Activated B cell treated with CpG ODN at 0.5 μM for 24 hours (primary cell): ENCODE results near the gene GTF2H4. TPM values are rescaled to one million over a fixed set of nuclear protein-coding genes. Genes with fewer than 3 reads are reported as not detected.
"Not testable (repeated sequence)": the region's sequence is repeated elsewhere in the genome, so short reads cannot be mapped to it uniquely, and the experiment has no call there.

Experiments
- ATAC-seq: fragments of 200-7000 bp; cut with Tn5 transposase; one replicate; pipeline ENCODE4 v1.10.0; 2021; ENCODE audit warnings: low read depth, mild to moderate bottlenecking, moderate library complexity
- CTCF ChIA-PET: fragments of 350-600 bp; sonication (Branson Sonifier 250); formaldehyde crosslinking; loops from one replicate; lab custom pipeline; 2021; ENCODE audit warnings: antibody characterized with exemption; lab: Charles Lee
- POLR2A ChIA-PET: fragments of 350-600 bp; sonication (Branson Sonifier 250); formaldehyde crosslinking; loops from one replicate; lab custom pipeline; 2021; ENCODE audit warnings: antibody characterized with exemption; lab: Charles Lee
- DNase-seq: peaks from one replicate; pipeline ENCODE4 v3.0.0; 2022
- H3K27ac Mint-ChIP-seq: one replicate; pipeline ENCODE4 v1.8.0; 2020; ENCODE audit warnings: mixed read lengths
- H3K27me3 Mint-ChIP-seq: one replicate; pipeline ENCODE4 v1.8.0; 2021; ENCODE audit warnings: mixed read lengths
- H3K36me3 Mint-ChIP-seq: one replicate; pipeline ENCODE4 v1.8.0; 2021; ENCODE audit warnings: low read depth, mixed read lengths
- H3K4me1 Mint-ChIP-seq: one replicate; pipeline ENCODE4 v1.8.0; 2021; ENCODE audit warnings: mixed read lengths
- H3K4me3 Mint-ChIP-seq: one replicate; pipeline ENCODE4 v1.8.0; 2020; ENCODE audit warnings: mild to moderate bottlenecking, mixed read lengths
- H3K9me3 Mint-ChIP-seq: one replicate; pipeline ENCODE4 v1.8.0; 2020; ENCODE audit warnings: mixed read lengths
- intact Hi-C: fragments of 100-400 bp; cut with micrococcal nuclease; formaldehyde crosslinking; loops from one replicate; pipeline ENCODE4 v1.15.1; 2024
- total RNA-seq: library from RNA; stranded (reverse); gene quantifications from 2 replicates; pipeline ENCODE4 v1.2.3, GENCODE V29; 2022
- TF ChIP-seq, protein P1 (sequence below): fragments of 200-600 bp; IDR thresholded peaks from one replicate; pipeline ENCODE4 v1.8.0; 2022; ENCODE audit warnings: antibody characterized with exemption, mild to moderate bottlenecking

GTF2H4 gene
- total RNA-seq, 1 donor from 2014 or later, result 42.3 TPM

GRCh38 chr6:30870546-30870945 is 37.5 kb upstream of the GTF2H4 start:
- ChIA-PET CTCF (no interaction called here), POLR2A (no interaction called here)
- DNase-seq (no peak), ATAC-seq (no peak)
- Mint-ChIP-seq H3K36me3 (peaks cover 10% of the 10 kb centered on the region), H3K27ac (no peak overlapping the region), H3K4me3 (no peak overlapping the region), H3K9me3 (peaks cover 24% of the 10 kb centered on the region), H3K4me1 (no peaks in the 10 kb centered on the region), H3K27me3 (no peaks in the 10 kb centered on the region)
- TF ChIP-seq, protein P1, sequence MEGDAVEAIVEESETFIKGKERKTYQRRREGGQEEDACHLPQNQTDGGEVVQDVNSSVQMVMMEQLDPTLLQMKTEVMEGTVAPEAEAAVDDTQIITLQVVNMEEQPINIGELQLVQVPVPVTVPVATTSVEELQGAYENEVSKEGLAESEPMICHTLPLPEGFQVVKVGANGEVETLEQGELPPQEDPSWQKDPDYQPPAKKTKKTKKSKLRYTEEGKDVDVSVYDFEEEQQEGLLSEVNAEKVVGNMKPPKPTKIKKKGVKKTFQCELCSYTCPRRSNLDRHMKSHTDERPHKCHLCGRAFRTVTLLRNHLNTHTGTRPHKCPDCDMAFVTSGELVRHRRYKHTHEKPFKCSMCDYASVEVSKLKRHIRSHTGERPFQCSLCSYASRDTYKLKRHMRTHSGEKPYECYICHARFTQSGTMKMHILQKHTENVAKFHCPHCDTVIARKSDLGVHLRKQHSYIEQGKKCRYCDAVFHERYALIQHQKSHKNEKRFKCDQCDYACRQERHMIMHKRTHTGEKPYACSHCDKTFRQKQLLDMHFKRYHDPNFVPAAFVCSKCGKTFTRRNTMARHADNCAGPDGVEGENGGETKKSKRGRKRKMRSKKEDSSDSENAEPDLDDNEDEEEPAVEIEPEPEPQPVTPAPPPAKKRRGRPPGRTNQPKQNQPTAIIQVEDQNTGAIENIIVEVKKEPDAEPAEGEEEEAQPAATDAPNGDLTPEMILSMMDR, result no peak
- intact Hi-C loops, result no loop called here

DNA sequence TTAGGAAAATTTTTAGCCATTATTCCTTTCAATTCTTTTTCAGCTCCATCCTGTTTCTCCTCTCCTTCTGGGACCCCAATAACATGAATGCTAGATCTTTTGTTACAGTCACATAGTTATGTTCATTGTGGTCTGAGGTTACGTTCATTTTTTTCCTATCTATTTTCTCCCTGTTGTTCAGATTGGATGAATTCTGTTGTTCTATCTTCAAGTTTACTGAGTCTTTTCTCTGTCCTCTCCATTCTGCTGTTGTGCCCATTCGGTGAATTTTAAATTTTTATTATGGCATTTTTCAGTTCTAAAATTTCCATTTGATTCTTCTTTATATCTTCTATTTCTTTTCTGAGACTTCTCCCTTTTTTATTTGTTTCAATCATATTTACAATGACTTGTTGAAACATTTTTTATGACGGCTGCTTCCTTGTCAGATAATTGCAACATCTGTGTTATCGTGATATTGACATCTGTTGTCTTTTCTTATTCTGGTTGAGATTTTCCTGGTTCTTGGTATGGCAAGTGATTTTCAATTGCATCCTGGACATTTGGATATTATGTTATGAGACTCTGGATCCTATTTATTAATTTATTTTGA is 36.3 kb upstream of the GTF2H4 start:
- no peaks in the 10 kb centered on the region for H3K27me3 Mint-ChIP-seq
- ATAC-seq (no peak), DNase-seq (no peak)
- TF ChIP-seq, protein P1, result no peak
- H3K9me3 Mint-ChIP-seq, result peaks cover 24% of the 10 kb centered on the region
- no peak overlapping the region for H3K4me3 Mint-ChIP-seq
- intact Hi-C loops, result no loop called here
- H3K4me1 Mint-ChIP-seq, result no peaks in the 10 kb centered on the region
- CTCF ChIA-PET, result no interaction called here
- no peak overlapping the region for H3K27ac Mint-ChIP-seq
- H3K36me3 Mint-ChIP-seq, result peaks cover 10% of the 10 kb centered on the region
- POLR2A ChIA-PET, result no interaction called here

DNA sequence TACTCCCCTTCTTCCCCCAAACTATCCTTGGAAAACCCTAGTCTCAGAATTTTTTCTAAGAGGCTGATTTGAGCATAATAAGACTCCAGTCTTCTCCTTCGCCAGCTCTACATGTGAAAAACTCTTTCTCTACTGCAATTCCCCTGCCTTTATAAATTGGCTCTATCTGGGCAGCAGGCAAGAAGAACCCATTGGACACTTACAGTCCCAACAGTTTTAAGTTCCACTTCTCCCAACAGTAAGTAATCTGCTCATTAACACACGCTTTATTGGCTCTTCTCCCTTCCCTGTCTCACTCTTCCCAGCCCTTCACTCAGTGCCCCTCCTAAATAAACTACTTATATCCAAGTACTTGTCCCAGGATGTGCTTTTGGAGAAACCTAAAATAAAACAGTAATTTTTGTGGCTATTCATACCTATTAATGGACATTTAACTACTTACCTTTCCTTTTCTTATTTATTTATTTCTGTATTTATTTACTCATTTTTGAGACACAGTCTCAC is 34.8 kb upstream of the GTF2H4 start:
- Mint-ChIP-seq H3K4me1 (peaks cover 8% of the 10 kb centered on the region), H3K4me3 (no peak overlapping the region), H3K9me3 (peaks cover 22% of the 10 kb centered on the region), H3K36me3 (peaks cover 10% of the 10 kb centered on the region), H3K27ac (no peak overlapping the region), H3K27me3 (no peaks in the 10 kb centered on the region)
- ChIA-PET CTCF (no interaction called here), POLR2A (no interaction called here)
- intact Hi-C loops, result no loop called here
- ATAC-seq (no peak), DNase-seq (no peak)
- TF ChIP-seq, protein P1, result no peak

DNA sequence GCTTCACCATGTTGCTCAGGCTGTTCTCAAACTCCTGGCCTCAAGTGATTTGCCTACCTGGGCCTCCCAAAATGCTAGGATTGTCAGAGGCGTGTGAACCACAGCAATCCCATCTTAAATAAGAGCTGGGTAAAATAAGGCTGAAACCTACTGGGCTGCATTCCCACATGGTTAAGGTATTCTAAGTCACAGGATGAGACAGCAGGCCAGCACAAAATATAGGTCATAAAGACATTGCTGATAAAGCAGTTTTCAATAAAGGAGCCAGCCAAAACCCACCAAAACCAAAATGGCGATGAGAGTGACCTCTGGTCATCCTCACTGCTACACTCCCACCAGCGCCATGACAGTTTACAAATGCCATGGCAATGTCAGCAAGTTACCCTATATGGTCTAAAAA is 34.2 kb upstream of the GTF2H4 start:
- CTCF ChIA-PET, ATAC-seq, H3K27me3 Mint-ChIP-seq, DNase-seq, POLR2A ChIA-PET, H3K36me3 Mint-ChIP-seq, H3K27ac Mint-ChIP-seq, intact Hi-C loops, H3K4me3 Mint-ChIP-seq: not testable (repeated sequence)
- peaks cover 12% of the 10 kb centered on the region for H3K4me1 Mint-ChIP-seq
- H3K9me3 Mint-ChIP-seq, result peaks cover 21% of the 10 kb centered on the region

DNA sequence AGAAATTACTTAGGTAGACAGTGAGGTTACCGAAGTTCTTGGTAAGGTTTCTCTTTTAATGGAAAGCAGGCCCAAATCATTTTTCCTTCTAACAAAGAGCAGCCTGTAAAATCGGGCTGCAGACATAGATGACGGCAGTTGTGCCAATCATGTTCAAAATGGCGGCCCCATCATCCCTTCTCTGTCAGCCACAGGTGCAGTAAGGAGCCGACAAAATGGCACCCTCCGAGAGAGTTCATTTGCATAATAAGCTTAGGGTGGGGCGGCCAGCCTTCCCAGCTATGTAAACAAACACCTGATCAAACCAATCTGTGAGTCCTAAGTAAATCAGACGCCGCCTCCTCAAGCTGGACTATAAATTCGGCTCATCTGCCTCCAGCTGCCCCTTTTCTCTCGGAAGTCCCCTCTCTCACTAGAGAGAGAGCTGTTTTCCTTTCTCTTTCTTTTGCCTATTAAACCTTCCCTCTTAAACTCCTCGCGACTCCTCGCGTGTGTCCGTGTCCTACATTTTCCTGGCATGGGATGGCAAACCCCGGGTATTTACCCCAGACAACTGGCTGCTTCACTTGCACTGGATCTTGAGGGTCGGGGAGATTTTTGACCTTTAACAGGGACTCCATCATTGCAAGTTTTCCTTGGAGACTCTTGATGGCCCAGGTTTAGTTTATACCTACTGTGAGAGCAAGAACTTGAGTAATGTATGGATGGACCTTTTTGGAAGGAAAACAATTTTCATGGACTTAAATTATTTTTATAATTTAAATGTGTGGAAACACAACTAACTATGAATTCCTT is 32.6 kb upstream of the GTF2H4 start:
- Mint-ChIP-seq H3K27ac (no peak overlapping the region), H3K9me3 (peaks cover 12% of the 10 kb centered on the region), H3K4me1 (peaks cover 20% of the 10 kb centered on the region), H3K36me3 (peaks cover 6% of the 10 kb centered on the region), H3K4me3 (no peak overlapping the region), H3K27me3 (no peaks in the 10 kb centered on the region)
- ChIA-PET CTCF (interaction anchor here (0.6 to 2.3 kb wide), 2 partner anchors 47 to 53 kb away, joined by 3 to 8 read pairs; no protein-coding TSS in a partner anchor), POLR2A (interaction anchor here (0.6 kb wide), 1 partner anchor 143 kb away, joined by 5 read pairs; no protein-coding TSS in a partner anchor)
- TF ChIP-seq, protein P1, result no peak
- DNase-seq (no peak), ATAC-seq (no peak)
- intact Hi-C loops, result loop anchor here (2.0 kb wide), 1 partner anchor 393 kb away; no protein-coding TSS in a partner anchor
